ENCODE results near the gene OSBPL3. TPM values are rescaled to one million over a fixed set of nuclear protein-coding genes. Genes with fewer than 3 reads are reported as not detected.
A peak's percentile ranks its signal among the peaks of the same experiment; 100 is the strongest.
"Not testable (repeated sequence)": the region's sequence is repeated elsewhere in the genome, so short reads cannot be mapped to it uniquely, and the experiment has no call there.

The OSBPL3 gene
- polyA plus RNA-seq (2013, experiment 1 of 4) = 7.2 TPM
- polyA plus RNA-seq (2013, experiment 2 of 4) = 6.4 TPM
- polyA plus RNA-seq (2013, experiment 3 of 4) = 6.1 TPM
- polyA plus RNA-seq (2013, experiment 4 of 4) = 6.0 TPM

GRCh38 chr7:24979863-24980533 is at the start of gene OSBPL3:
TSS of gene OSBPL3 (minus strand) at chr7:24980178. CDS start at chr7:24892472, 87,706 bp downstream.
- H3K27ac ChIP-seq (ENCODE audit: insufficient read depth, low read depth, low read length, poor library complexity, severe bottlenecking) = no peak within 1 kb of the TSS
- peak within 1 kb of the TSS; percentile 73 for H3K4me3 ChIP-seq (ENCODE audit: insufficient read depth, low read depth, low read length)
- peaks cover 3% of the 10 kb centered on the region for H3K4me1 ChIP-seq (ENCODE audit: control insufficient read depth, insufficient read depth, low read length)
- no peaks in the 10 kb centered on the region for H3K36me3 ChIP-seq (ENCODE audit: control insufficient read depth, insufficient read depth, low read length)
- 1% methylated on average over 73 of the region's 73 CpGs for WGBS, 2 experiments
- H3K27me3 ChIP-seq (ENCODE audit: control insufficient read depth, insufficient read depth, low read length, poor library complexity, severe bottlenecking) = peaks cover 46% of the 10 kb centered on the region
- no peaks in the 10 kb centered on the region for H3K9me3 ChIP-seq (ENCODE audit: control insufficient read depth, low read length)

GRCh38 chr7:25029075-25029474 is 49.1 kb upstream of the OSBPL3 start:
- Histone ChIP-seq H3K27me3 (ENCODE audit: control insufficient read depth, insufficient read depth, low read length, poor library complexity, severe bottlenecking) (no peaks in the 10 kb centered on the region), H3K4me3 (ENCODE audit: insufficient read depth, low read depth, low read length) (no peak overlapping the region), H3K36me3 (ENCODE audit: control insufficient read depth, insufficient read depth, low read length) (no peaks in the 10 kb centered on the region), H3K27ac (ENCODE audit: insufficient read depth, low read depth, low read length, poor library complexity, severe bottlenecking) (no peak overlapping the region), H3K4me1 (ENCODE audit: control insufficient read depth, insufficient read depth, low read length) (peaks cover 15% of the 10 kb centered on the region), H3K9me3 (ENCODE audit: control insufficient read depth, low read length) (no peaks in the 10 kb centered on the region)
- 75 to 77% methylated on average over 1 of the region's 1 CpG for WGBS, 2 experiments

GRCh38 chr7:25028370-25029021 is 48.5 kb upstream of the OSBPL3 start:
- Histone ChIP-seq H3K27me3 (ENCODE audit: control insufficient read depth, insufficient read depth, low read length, poor library complexity, severe bottlenecking) (no peaks in the 10 kb centered on the region), H3K4me3 (ENCODE audit: insufficient read depth, low read depth, low read length) (no peak overlapping the region), H3K9me3 (ENCODE audit: control insufficient read depth, low read length) (no peaks in the 10 kb centered on the region), H3K4me1 (ENCODE audit: control insufficient read depth, insufficient read depth, low read length) (peaks cover 15% of the 10 kb centered on the region), H3K27ac (ENCODE audit: insufficient read depth, low read depth, low read length, poor library complexity, severe bottlenecking) (no peak overlapping the region), H3K36me3 (ENCODE audit: control insufficient read depth, insufficient read depth, low read length) (no peaks in the 10 kb centered on the region)
- 83 to 84% methylated on average over 8 of the region's 8 CpGs for WGBS, 2 experiments

- no peaks in the 10 kb centered on the region for H3K9me3 ChIP-seq (ENCODE audit: control insufficient read depth, low read length)
- H3K27me3 ChIP-seq (ENCODE audit: control insufficient read depth, insufficient read depth, low read length, poor library complexity, severe bottlenecking) = no peaks in the 10 kb centered on the region
- WGBS, 2 experiments = 7 to 10% methylated on average over 3 of the region's 3 CpGs
- no peak overlapping the region for H3K4me3 ChIP-seq (ENCODE audit: insufficient read depth, low read depth, low read length)
- H3K4me1 ChIP-seq (ENCODE audit: control insufficient read depth, insufficient read depth, low read length) = peaks cover 15% of the 10 kb centered on the region
- H3K36me3 ChIP-seq (ENCODE audit: control insufficient read depth, insufficient read depth, low read length) = no peaks in the 10 kb centered on the region
- no peak overlapping the region for H3K27ac ChIP-seq (ENCODE audit: insufficient read depth, low read depth, low read length, poor library complexity, severe bottlenecking)
Observed at GRCh38 chr7:25026156-25026555, 46.2 kb upstream of the OSBPL3 start.

- H3K9me3 ChIP-seq (ENCODE audit: control insufficient read depth, low read length) = no peaks in the 10 kb centered on the region
- H3K36me3 ChIP-seq (ENCODE audit: control insufficient read depth, insufficient read depth, low read length) = no peaks in the 10 kb centered on the region
- no peak overlapping the region for H3K4me3 ChIP-seq (ENCODE audit: insufficient read depth, low read depth, low read length)
- H3K4me1 ChIP-seq (ENCODE audit: control insufficient read depth, insufficient read depth, low read length) = peaks cover 15% of the 10 kb centered on the region
- no peaks in the 10 kb centered on the region for H3K27me3 ChIP-seq (ENCODE audit: control insufficient read depth, insufficient read depth, low read length, poor library complexity, severe bottlenecking)
- no peak overlapping the region for H3K27ac ChIP-seq (ENCODE audit: insufficient read depth, low read depth, low read length, poor library complexity, severe bottlenecking)
Observed at GRCh38 chr7:25025218-25025671, 45.3 kb upstream of the OSBPL3 start.

GRCh38 chr7:25024066-25024465 is 44.1 kb upstream of the OSBPL3 start:
- Histone ChIP-seq H3K36me3 (ENCODE audit: control insufficient read depth, insufficient read depth, low read length) (no peaks in the 10 kb centered on the region), H3K27me3 (ENCODE audit: control insufficient read depth, insufficient read depth, low read length, poor library complexity, severe bottlenecking) (no peaks in the 10 kb centered on the region), H3K4me1 (ENCODE audit: control insufficient read depth, insufficient read depth, low read length) (peaks cover 12% of the 10 kb centered on the region), H3K9me3 (ENCODE audit: control insufficient read depth, low read length) (no peaks in the 10 kb centered on the region), H3K4me3 (ENCODE audit: insufficient read depth, low read depth, low read length) (no peak overlapping the region), H3K27ac (ENCODE audit: insufficient read depth, low read depth, low read length, poor library complexity, severe bottlenecking) (no peak overlapping the region)
- WGBS, 2 experiments = 46 to 47% methylated on average over 2 of the region's 2 CpGs

GRCh38 chr7:25017671-25018070 is 37.7 kb upstream of the OSBPL3 start:
- H3K9me3 ChIP-seq (ENCODE audit: control insufficient read depth, low read length); H3K27me3 ChIP-seq (ENCODE audit: control insufficient read depth, insufficient read depth, low read length, poor library complexity, severe bottlenecking); H3K27ac ChIP-seq (ENCODE audit: insufficient read depth, low read depth, low read length, poor library complexity, severe bottlenecking); H3K4me1 ChIP-seq (ENCODE audit: control insufficient read depth, insufficient read depth, low read length); H3K36me3 ChIP-seq (ENCODE audit: control insufficient read depth, insufficient read depth, low read length); H3K4me3 ChIP-seq (ENCODE audit: insufficient read depth, low read depth, low read length): not testable (repeated sequence)
- 97 to 98% methylated on average over 28 to 30 of the region's 30 CpGs for WGBS, 2 experiments

- no peak overlapping the region for H3K27ac ChIP-seq (ENCODE audit: insufficient read depth, low read depth, low read length, poor library complexity, severe bottlenecking)
- no peaks in the 10 kb centered on the region for H3K4me1 ChIP-seq (ENCODE audit: control insufficient read depth, insufficient read depth, low read length)
- 91 to 100% methylated on average over 1 to 2 of the region's 2 CpGs for WGBS, 2 experiments
Observed at GRCh38 chr7:25014756-25015155, 34.8 kb upstream of the OSBPL3 start.

GRCh38 chr7:25012710-25013109 is 32.7 kb upstream of the OSBPL3 start:
- not testable (repeated sequence) for H3K27ac ChIP-seq (ENCODE audit: insufficient read depth, low read depth, low read length, poor library complexity, severe bottlenecking); H3K4me3 ChIP-seq (ENCODE audit: insufficient read depth, low read depth, low read length); H3K9me3 ChIP-seq (ENCODE audit: control insufficient read depth, low read length); H3K27me3 ChIP-seq (ENCODE audit: control insufficient read depth, insufficient read depth, low read length, poor library complexity, severe bottlenecking); H3K36me3 ChIP-seq (ENCODE audit: control insufficient read depth, insufficient read depth, low read length); H3K4me1 ChIP-seq (ENCODE audit: control insufficient read depth, insufficient read depth, low read length)
- WGBS, 2 experiments = 92 to 96% methylated on average over 3 of the region's 3 CpGs

More at GRCh38 chr7:25014756-25015155, 34.8 kb upstream of the OSBPL3 start:
- Histone ChIP-seq H3K36me3 (ENCODE audit: control insufficient read depth, insufficient read depth, low read length) (no peaks in the 10 kb centered on the region), H3K4me3 (ENCODE audit: insufficient read depth, low read depth, low read length) (no peak overlapping the region), H3K27me3 (ENCODE audit: control insufficient read depth, insufficient read depth, low read length, poor library complexity, severe bottlenecking) (no peaks in the 10 kb centered on the region), H3K9me3 (ENCODE audit: control insufficient read depth, low read length) (no peaks in the 10 kb centered on the region)

- Histone ChIP-seq H3K27me3 (ENCODE audit: control insufficient read depth, insufficient read depth, low read length, poor library complexity, severe bottlenecking) (no peaks in the 10 kb centered on the region), H3K9me3 (ENCODE audit: control insufficient read depth, low read length) (no peaks in the 10 kb centered on the region), H3K36me3 (ENCODE audit: control insufficient read depth, insufficient read depth, low read length) (no peaks in the 10 kb centered on the region), H3K4me1 (ENCODE audit: control insufficient read depth, insufficient read depth, low read length) (no peaks in the 10 kb centered on the region), H3K4me3 (ENCODE audit: insufficient read depth, low read depth, low read length) (no peak overlapping the region), H3K27ac (ENCODE audit: insufficient read depth, low read depth, low read length, poor library complexity, severe bottlenecking) (no peak overlapping the region)
Observed at GRCh38 chr7:25012254-25012653, 32.3 kb upstream of the OSBPL3 start.

All from ectodermal cell (in vitro differentiated cells).